Measurements from ENCODE around the gene C5orf46. TPM values are rescaled to one million over a fixed set of nuclear protein-coding genes. Genes with fewer than 3 reads are reported as not detected.

Gene C5orf46
- total RNA-seq, 1 experiment from 2014 or later = 5.2 TPM

DNA sequence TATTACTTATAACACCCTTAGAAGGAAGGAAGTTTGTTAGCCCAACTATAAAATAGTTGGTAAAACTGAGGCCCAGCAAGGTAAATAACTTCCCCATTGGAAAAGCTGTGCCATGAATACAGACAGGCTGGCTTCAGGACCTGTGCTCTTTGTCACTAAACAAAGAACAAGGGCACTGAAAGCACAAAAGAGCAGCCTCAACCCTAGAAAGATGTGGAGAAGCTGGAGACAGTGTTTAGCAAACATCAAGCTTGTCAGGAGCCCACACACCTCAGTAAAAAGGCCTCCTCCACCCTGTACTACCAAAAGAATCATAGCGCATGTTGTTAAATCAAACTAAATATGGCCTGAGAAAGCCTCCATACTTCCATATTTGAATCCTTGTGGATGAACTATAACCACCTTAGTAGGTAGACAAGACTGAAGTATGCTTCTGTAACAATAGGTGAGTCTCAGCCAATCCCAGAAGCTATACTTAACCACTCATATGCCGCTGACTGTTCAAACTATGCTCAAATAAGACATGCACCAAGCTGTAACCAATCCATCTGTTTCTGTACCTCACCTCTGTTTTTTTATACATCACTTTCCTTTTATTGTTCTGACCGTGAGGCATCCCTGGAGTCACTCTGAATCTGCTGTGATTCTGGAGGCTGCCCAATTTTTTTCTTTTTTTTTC lies 46.2 kb downstream of the C5orf46 start:
- DNase-seq (ENCODE audit: low spot score) = no peak

DNA sequence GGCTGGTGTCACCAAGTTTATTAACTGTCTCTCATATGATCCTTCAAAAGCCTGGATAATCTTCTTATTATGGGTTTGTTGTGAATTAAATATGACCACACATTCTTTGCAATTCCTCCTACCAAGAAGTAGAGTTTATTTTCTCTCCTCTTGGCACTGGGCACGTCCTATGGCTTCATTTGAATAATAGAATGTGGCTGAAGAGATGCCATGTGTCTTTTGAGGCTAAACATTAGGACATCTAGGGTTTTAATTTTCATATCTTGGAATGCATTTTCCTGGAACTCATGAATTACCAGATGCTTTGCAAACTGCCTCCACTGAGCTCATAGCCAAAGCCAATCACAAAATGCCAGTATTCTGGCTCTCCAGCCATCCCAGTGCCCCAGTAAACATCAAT lies 47.8 kb downstream of the C5orf46 start:
- no peak for DNase-seq (ENCODE audit: low spot score)

DNA sequence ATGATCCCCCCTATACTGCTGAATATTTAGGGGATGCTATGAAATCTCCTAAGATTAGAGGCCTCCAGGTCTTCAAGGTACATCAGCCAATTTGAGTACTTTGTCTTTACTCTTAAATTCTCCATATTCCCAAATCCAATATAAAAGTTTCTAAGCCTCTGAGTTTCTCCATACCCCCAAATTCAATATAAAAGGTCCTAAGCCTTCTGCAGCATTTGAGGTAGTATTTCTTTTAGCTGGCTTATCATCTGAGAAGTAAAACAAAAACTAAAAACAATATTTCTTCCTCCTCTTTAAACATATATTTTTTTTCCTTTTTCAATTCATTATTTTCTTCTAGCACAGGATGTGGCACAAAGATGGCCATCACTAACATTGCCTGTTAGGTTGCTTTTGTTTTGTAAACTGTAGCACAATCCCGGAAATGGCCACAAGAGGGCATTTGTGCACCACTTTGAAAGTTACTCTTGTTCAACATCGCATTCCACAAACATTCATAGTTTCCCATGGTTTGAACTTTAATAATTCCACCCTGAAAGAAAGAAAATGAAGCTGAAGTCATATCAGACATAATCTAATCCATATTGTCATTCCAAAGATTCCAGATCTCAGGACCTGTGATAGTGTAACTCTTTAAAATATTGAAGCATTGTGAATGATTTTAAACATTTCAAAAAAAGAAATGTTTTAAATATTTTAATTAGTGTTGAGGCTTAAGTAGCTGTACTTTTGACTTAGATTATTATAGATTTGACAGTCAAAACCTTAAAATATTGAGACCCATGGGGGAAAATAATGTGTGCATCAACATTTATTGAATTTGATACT lies 48.8 kb downstream of the C5orf46 start:
- DNase-seq (ENCODE audit: low spot score) = peak; percentile 40

DNA sequence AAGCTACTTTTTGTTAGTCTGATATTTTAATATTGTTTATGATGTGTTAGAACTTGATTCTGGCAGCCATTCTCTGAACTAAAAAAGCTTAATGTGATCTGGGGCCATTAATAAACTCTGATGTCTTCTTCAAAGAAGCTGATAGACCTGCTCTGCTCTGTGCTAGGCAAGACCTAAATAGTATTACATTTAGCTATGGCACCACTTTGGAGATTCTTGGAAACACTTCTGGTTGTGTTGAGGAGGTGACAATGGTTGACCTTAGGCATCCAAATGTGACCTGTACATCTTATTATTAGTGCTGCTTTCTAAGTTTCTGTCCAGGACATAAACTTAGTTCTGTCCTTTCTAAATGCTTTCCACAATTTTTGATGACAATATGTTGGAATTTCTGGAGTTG lies 49.5 kb downstream of the C5orf46 start:
- no peak for DNase-seq (ENCODE audit: low spot score)

DNA sequence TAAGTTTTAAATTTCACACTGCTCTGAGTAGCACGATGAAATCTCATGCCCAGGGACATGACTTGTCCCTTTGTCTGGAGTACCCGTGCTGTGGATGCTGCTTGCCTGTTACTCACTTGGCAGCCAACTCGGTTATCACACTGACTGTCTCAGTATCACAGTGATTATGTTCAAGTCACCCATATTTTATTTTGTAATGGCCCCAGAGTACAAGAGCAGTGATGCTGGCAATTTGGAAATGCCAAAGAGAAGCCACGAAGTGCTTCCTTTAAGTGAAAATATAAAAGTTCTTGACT lies 50.6 kb downstream of the C5orf46 start:
- DNase-seq (ENCODE audit: low spot score) = no peak

DNA sequence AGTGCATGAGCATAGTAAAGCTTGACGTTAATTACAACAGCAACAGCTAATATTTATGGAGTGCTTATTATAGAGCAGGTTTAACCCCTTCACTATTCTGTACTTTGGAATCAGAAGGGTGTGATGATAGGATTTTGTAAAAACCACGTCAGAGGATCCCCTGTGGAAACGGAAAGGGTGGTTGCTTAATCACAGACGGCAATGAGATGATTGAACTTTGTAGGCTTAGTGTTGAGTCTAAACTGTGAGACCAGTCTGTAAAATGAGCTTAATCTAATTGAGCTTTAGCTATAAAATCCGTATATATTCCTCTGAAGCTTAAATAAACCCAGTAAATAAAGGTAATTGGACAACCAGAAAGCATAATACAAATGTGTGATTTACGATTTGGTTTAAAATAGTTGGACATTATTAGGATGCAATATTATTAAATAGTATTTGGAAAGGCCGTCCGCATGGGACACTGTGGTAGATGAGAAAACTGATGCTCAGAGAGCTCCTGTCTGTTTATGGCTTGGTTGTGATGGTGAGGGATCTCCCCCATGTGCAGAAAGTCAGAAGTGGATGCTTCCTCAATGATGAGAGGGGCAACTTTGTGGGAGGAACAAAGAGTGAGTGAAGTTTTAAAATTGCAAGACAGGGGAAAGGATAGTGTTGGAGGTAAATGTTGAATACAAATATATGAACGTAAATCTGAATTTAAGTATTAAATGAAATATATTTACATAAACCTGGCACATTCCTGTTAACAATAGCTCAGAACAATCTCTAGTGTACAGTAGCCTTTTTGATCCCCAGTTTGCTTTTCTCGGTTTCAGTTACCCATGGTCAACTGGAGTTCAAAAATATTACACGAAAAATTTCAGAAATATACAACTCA lies 51.2 kb downstream of the C5orf46 start:
- no peak for DNase-seq (ENCODE audit: low spot score)

DNA sequence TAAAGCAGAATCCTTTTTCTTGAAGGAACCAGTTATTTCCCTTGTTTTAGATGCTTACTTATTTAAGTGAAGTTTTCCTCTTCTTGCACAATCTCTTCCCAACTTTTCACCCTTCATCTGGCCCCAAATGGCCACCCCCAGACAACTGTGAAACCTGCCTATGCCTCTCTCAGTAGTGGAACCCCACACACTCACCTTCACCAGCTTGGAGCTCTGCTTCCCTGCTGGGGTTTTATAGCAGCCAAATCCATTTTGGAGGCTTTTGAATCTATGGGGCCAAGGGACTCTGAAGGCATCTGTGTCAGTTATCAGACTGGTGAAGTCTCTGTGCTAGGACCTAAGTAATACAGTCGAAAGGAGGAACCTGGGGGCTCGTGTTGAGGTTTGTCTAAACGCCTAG lies 52.0 kb downstream of the C5orf46 start:
- no peak for DNase-seq (ENCODE audit: low spot score)

DNA sequence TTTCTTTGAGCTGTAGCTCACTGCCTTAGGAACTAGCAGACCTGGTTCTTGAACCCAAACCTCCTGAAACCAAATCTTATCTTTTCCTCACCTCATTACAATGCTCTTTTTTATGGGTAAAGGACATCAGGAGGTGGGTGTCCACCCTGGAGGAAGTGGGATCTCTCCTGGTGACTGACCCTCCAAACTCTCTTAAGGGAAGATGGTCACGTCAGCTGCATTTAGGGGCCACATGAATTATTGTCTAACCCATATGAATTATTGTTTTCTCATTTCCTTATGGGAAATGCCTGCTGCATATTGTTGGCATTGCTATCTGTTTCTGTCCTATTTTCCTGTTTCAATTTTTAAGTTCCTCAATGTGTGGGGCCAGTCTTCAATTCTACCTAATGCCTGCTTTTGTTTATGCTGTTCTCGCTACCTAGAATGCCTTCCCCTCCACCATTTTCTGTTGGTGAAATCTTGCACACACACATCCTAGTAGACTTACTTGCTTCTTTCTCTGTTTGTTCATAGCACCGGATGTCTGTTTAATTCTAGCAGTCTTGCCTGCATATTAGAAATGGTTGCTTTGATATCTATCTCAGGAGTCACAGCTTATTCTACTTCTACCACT lies 52.9 kb downstream of the C5orf46 start:
- no peak for DNase-seq (ENCODE audit: low spot score)

DNA sequence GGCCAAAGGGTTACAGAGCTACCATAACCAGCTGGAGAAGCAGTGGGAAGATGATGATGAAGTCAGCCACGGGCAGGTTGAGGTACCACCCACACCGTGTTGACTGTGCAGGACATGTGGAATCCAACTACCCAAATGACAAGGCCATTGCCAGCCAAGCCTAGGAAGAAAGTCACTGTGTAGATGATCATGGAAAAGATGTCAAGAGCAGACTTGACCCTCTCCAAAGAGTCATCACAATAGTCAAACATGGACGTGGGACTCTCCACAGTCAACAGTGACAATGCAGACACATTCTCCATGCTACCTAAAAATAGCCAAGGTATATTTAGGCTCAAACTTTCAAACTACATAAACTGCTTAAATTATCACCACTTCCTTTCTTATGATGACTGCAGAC lies 54.0 kb downstream of the C5orf46 start:
- DNase-seq (ENCODE audit: low spot score) = no peak

DNA sequence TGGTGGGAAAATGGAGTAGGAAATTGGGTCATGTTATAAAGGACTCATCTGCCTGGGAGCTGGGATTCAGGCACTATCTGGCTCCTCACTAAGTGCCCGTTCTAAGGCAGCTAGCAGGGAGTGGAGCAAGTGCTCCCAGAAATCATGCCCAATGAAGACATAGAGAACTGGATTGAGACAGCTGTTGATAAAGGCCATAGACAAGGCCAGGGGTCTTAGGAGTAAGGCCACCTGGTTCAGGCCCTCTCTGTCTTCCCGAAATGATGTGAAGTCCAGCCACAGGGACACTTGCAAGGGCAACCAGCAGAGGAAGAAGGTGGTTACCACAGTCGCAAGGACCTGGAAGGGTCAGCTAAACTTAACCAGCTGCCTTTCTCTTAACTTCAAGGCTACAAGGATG lies 54.8 kb downstream of the C5orf46 start:
- DNase-seq (ENCODE audit: low spot score) = no peak

DNA sequence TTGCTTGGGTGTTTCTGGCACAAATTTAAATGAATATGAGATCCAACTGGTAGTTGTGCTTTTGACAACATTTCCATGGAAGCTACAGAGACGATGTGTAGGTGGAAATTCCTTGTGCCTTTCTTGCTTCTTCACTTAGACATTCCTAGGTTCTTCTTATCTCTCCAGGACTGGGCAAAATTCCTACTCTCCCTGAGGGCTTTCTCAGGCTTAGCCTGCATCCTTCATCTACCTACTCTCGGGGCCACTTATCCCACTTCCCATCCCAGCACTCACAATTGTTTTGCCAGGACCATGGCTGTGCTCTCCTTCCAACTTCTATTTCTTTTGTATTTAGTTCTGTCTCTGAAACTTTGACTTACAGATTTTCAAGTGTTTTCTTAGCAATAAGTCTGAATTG lies 57.1 kb downstream of the C5orf46 start:
- DNase-seq (ENCODE audit: low spot score) = no peak

DNA sequence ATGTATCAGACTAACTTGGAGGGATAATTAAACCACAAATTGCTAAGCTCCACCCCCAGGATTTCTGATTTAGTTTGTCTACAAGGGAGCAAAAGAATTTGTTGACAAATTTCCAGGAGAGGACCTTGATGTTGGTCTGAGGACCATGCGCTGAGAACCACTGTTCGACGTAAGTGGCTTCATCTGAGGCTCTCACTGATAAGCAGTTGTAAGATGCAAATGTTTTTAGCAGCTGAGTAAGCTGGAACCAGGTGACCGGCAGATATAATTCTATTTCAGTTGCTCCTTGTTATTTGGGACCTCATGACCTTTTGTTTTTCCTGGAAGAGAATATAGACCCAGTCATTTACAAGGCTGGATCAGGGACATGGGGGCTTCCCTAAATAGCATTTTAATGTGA lies 60.7 kb downstream of the C5orf46 start:
- no peak for DNase-seq (ENCODE audit: low spot score)

DNA sequence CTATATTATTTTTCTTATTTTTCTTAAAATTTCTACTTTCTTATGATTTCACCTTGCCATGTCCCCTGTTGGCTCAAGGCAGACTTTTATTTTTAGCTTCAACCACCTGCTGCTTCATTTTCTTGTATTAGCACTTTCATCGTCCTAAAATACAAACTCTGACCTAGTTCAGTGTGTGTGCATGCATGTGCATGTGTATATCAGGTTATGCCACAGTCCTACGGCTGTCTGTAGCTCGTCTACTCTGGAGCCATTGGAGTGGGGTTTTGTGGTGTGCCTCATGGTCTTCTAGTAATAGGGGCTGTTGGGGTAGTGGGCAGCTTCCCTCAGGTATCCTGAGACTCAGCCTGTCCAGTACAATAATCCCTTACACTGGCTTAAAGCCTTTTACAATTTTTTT lies 61.5 kb downstream of the C5orf46 start:
- DNase-seq (ENCODE audit: low spot score) = no peak

DNA sequence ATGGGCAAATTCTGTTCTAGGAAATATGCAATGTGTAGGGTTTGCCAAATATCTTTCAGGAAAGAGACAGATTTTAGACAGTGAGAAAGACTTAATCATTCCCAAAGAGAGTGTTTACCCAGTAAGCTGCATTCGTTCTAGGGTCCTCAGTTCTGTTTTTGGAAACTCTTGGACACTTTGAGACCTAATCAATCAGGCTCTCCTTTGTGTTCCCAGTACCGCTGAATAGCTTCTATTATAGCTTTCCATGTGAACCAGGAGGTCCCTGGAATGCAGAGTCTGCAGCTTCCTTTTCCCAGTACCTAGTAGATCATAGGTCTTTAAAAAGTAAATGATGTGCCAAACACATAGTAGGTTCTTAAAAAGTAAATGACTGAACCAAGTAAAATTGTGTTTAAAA lies 63.5 kb downstream of the C5orf46 start:
- DNase-seq (ENCODE audit: low spot score) = no peak

Other genes starting within 250 kb of the C5orf46 start
- 8.4 and 11.7 TPM in 2 replicates for gene JAKMIP2, start 123.8 kb downstream of the C5orf46 start, total RNA-seq (2014; rRNA removed; shearing (Covaris generic))
- not detected in 2 replicates for gene SPINK1, start 74.9 kb downstream of the C5orf46 start, total RNA-seq (2014; rRNA removed; shearing (Covaris generic))
- gene SCGB3A2, start 27.8 kb downstream of the C5orf46 start, total RNA-seq (2014; rRNA removed; shearing (Covaris generic)) = not detected in 2 replicates
- 0.10 TPM in 1 of 2 replicates, not detected in the other for gene SPINK5, start 157.4 kb upstream of the C5orf46 start, total RNA-seq (2014; rRNA removed; shearing (Covaris generic))

Measured in H4 (cell line).